Measurements from ENCODE around the gene KBTBD6. TPM values are rescaled to one million over a fixed set of nuclear protein-coding genes. Genes with fewer than 3 reads are reported as not detected.

Gene KBTBD6, protein sequence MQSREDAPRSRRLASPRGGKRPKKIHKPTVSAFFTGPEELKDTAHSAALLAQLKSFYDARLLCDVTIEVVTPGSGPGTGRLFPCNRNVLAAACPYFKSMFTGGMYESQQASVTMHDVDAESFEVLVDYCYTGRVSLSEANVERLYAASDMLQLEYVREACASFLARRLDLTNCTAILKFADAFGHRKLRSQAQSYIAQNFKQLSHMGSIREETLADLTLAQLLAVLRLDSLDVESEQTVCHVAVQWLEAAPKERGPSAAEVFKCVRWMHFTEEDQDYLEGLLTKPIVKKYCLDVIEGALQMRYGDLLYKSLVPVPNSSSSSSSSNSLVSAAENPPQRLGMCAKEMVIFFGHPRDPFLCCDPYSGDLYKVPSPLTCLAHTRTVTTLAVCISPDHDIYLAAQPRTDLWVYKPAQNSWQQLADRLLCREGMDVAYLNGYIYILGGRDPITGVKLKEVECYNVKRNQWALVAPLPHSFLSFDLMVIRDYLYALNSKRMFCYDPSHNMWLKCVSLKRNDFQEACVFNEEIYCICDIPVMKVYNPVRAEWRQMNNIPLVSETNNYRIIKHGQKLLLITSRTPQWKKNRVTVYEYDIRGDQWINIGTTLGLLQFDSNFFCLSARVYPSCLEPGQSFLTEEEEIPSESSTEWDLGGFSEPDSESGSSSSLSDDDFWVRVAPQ
- total RNA-seq (2016; rRNA removed; fragmentation: Illumina TruSeq; extraction: Trizol), result 12.0 and 18.8 TPM in 2 replicates
- total RNA-seq (2016; cell fraction: cytosol; rRNA removed; fragmentation: Illumina TruSeq; extraction: Trizol; ENCODE audit: low read depth), result 1.2 and 1.4 TPM in 2 replicates
- 12.7 and 18.0 TPM in 2 replicates for total RNA-seq (2016; cell fraction: insoluble cytoplasmic fraction; rRNA removed; fragmentation: Illumina TruSeq; extraction: Trizol)
- total RNA-seq (2016; cell fraction: membrane; rRNA removed; fragmentation: Illumina TruSeq; extraction: Trizol), result 4.9 TPM in 2 replicates
- 7.5 and 7.7 TPM in 2 replicates for total RNA-seq (2016; cell fraction: nucleus; rRNA removed; fragmentation: Illumina TruSeq; extraction: Trizol)
- 4.1 and 4.4 TPM in 2 replicates for polyA plus RNA-seq (2011; rRNA removed)
- polyA plus RNA-seq (2011; cell fraction: cytosol; rRNA removed), result 2.9 and 3.7 TPM in 2 replicates
- polyA plus RNA-seq (2011; cell fraction: nucleus; rRNA removed), result 2.3 and 3.0 TPM in 2 replicates
- polyA plus RNA-seq (2012), result 5.1 and 5.6 TPM in 2 replicates
- 0.51 and 0.53 TPM in 2 replicates for polyA plus RNA-seq (2016; cell fraction: cytosol; fragmentation: Illumina TruSeq; extraction: Trizol; ENCODE audit: low read depth)
- 10.7 and 11.9 TPM in 2 replicates for polyA plus RNA-seq (2016; cell fraction: insoluble cytoplasmic fraction; fragmentation: Illumina TruSeq; extraction: Trizol; ENCODE audit: low read depth)
- polyA plus RNA-seq (2016; cell fraction: membrane; fragmentation: Illumina TruSeq; extraction: Trizol; ENCODE audit: low read depth), result 2.0 TPM in 2 replicates
- polyA plus RNA-seq (2016; cell fraction: nucleus; fragmentation: Illumina TruSeq; extraction: Trizol; ENCODE audit: insufficient read depth, low read depth), result 8.6 and 8.7 TPM in 2 replicates
- 16.0 and 35.1 TPM in 2 replicates for polyA minus RNA-seq (2011; rRNA and poly(A)+ RNA removed; ENCODE audit: low replicate concordance)
- 7.6 and 8.2 TPM in 2 replicates for polyA minus RNA-seq (2011; cell fraction: cytosol; rRNA and poly(A)+ RNA removed)
- polyA minus RNA-seq (2011; cell fraction: nucleus; rRNA and poly(A)+ RNA removed), result 4.9 and 5.1 TPM in 2 replicates
- percentile 82 among the genes with signal in this experiment for Bru-seq, nascent RNA
- percentile 73 among the genes with signal in this experiment for BruChase-seq, experiment 1, labeled RNA remaining after a 6-hour chase
- BruChase-seq, experiment 2, labeled RNA remaining after a 2-hour chase, result percentile 95 among the genes with signal in this experiment
- long read RNA-seq, experiment 1, full-length matches to known transcripts, result 10 of 10 reads
- long read RNA-seq, experiment 1, partial matches to known transcripts, result 0 of 10 reads
- long read RNA-seq, experiment 1, other reads (novel, unspliced or antisense), result 0 of 10 reads
- long read RNA-seq, experiment 2, full-length matches to known transcripts, result 15 of 15 reads
- long read RNA-seq, experiment 2, partial matches to known transcripts, result 0 of 15 reads
- long read RNA-seq, experiment 2, other reads (novel, unspliced or antisense), result 0 of 15 reads

DNA sequence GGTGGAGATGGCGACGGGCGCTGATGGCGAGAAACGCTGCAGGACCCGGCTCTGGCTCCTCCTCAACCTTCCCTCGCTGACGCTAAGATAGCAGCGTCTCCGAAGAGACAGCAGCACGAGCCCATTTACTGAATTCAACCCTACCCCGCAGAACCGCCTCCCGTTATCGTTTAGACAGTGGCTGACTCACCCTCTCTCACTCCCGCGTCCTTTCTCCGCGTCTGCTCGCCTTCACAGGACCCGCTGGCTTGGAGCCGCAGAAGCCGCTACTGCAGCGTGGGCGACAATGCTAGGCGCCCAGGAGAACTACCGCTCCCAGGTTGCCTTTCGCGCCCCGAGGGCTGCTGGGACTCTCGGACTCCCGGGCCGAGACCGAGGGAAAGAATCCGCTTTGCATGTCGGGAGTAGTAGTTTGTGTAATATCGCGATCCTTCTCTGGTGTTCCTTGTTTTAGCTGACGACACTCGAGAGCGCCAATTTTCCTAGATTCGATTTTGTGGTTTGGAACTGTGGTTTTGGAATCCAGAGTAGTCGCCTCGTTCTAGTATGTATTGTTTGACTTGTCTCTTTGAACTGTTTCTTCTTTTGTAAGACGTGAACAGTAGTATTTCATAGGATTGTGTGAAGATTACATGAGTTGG lies at the start of gene KBTBD6:
Gene KBTBD6 (minus strand): TSS at position 291 of the 641 bp plus-strand sequence. CDS start 291 bp downstream, outside the sequence.
- Histone ChIP-seq H3K4me1 (ENCODE audit: insufficient read depth, low read length) (peaks cover 54% of the 10 kb centered on the region), H3K9ac (ENCODE audit: insufficient read depth, low read depth, low read length) (peak within 1 kb of the TSS; percentile 81), H3K4me2 (ENCODE audit: low read depth, low read length) (peak within 1 kb of the TSS; percentile 98), H3K27me3 (ENCODE audit: control insufficient read depth in 1 of 2, insufficient read depth in 2 of 2, low read length in 2 of 2) (no peaks in the 10 kb centered on the region), H3K36me3 (replicated peaks in 1 of 2; ENCODE audit: control insufficient read depth in 1 of 2, insufficient read depth in 2 of 2, low read length in 2 of 2) (no peaks in the 10 kb centered on the region), H4K20me1 (ENCODE audit: insufficient read depth, low read length) (no peaks in the 10 kb centered on the region; the same call in 1 of the 2 replicates), H3K79me2 (ENCODE audit: insufficient read depth, low read length) (peaks cover 45% of the 10 kb centered on the region), H3K9me3 (ENCODE audit: low read length) (no peaks in the 10 kb centered on the region), H3K4me3 (replicated peaks in 1 of 3; ENCODE audit: insufficient read depth in 1 of 3, low read depth in 2 of 3, low read length in 3 of 3) (peak within 1 kb of the TSS; percentile 76 to 89 (median 84)), H2AFZ (ENCODE audit: low read length) (peak within 1 kb of the TSS; percentile 85), H3K27ac (ENCODE audit: extremely low read length, insufficient read depth, low read length) (peak within 1 kb of the TSS; percentile 66)
- in situ Hi-C loops (cut with HindIII; ENCODE audit: extremely low pct_ligation_motif_present, low pct_unique_long_range_greater_than_20kb) (loop anchor here (5.0 kb wide), 1 partner anchor 60 kb away; the partner anchor contains the start of gene KBTBD7), intact Hi-C loops (cut with micrococcal nuclease; ENCODE audit: unreplicated experiment) (loop anchor here (1.0 to 2.0 kb wide), 4 partner anchors 57 to 90 kb away; partner anchors contain the start of genes KBTBD7 and WBP4)
- ChIA-PET CTCF (ENCODE audit: low intra/inter-chr PET ratio, low total read pairs) (no interaction called here), POLR2A (interaction anchor here (0.6 to 1.6 kb wide), 5 partner anchors 25 to 211 kb away, joined by 3 to 4 read pairs (median 3); partner anchors contain the start of gene KBTBD7)
- FAIRE-seq (peak; percentile 85), DNase-seq (ENCODE audit: low spot score) (peak; percentile 97), ATAC-seq (peak; percentile 98)
- 0% methylated on average over 15 of the region's 45 CpGs for WGBS (ENCODE audit: low lambda C conversion rate)
- BruUV-seq (replicated peaks), result no TSS peak
- 0 out of 2 replicates have a peak, but pooled peaks have one; percentile 36 for TF ChIP-seq ZNF543 (CRISPR knock-in tag; IDR thresholded peaks at IDR 0.05)
- TF ChIP-seq ZNF782 (CRISPR knock-in tag; IDR thresholded peaks at IDR 0.05; ENCODE audit: borderline replicate concordance), result no peak
- TF ChIP-seq GFI1 (CRISPR knock-in tag; IDR thresholded peaks at IDR 0.05; ENCODE audit: borderline replicate concordance), result peak; percentile 57; the same call in 1 of the 2 replicates
- TF ChIP-seq ZFP1 (CRISPR knock-in tag; IDR thresholded peaks at IDR 0.05), result no peak
- TF ChIP-seq ZNF292 (CRISPR knock-in tag; IDR thresholded peaks at IDR 0.05; ENCODE audit: borderline replicate concordance, low read depth), result peak; percentile 73
- TF ChIP-seq ZNF10 (CRISPR knock-in tag; IDR thresholded peaks at IDR 0.05; ENCODE audit: borderline replicate concordance, low read depth), result no peak
- TF ChIP-seq ZNF331 (CRISPR knock-in tag; IDR thresholded peaks at IDR 0.05), result peak; percentile 64
- TF ChIP-seq, protein P1, sequence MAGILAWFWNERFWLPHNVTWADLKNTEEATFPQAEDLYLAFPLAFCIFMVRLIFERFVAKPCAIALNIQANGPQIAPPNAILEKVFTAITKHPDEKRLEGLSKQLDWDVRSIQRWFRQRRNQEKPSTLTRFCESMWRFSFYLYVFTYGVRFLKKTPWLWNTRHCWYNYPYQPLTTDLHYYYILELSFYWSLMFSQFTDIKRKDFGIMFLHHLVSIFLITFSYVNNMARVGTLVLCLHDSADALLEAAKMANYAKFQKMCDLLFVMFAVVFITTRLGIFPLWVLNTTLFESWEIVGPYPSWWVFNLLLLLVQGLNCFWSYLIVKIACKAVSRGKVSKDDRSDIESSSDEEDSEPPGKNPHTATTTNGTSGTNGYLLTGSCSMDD (CRISPR knock-in tag; IDR thresholded peaks at IDR 0.05), result no peak
- 0 out of 2 replicates have a peak, but pooled peaks have one; percentile 54 for TF ChIP-seq NCOA2 (CRISPR knock-in tag; IDR thresholded peaks at IDR 0.05)

All from HepG2 (cell line).